Measurements from ENCODE around the gene DENND1A.

The DENND1A gene

GRCh38 chr9:123723135-123723875 lies 206.6 kb downstream of the DENND1A start:
- no peak for DNase-seq (ENCODE audit: extremely low spot score)
- TF ChIP-seq CTCF (IDR thresholded peaks at IDR 0.05; ENCODE audit: control extremely low read depth, extremely low read depth, low read depth, missing control alignments): no peak
- POLR2A ChIA-PET: no interaction called here
- CTCF ChIA-PET: interaction anchor here (0.8 to 1.6 kb wide), 3 partner anchors 13 to 317 kb away, joined by 3 read pairs; no protein-coding TSS in a partner anchor

GRCh38 chr9:123722378-123722777 lies 207.5 kb downstream of the DENND1A start:
- POLR2A ChIA-PET: no interaction called here

GRCh38 chr9:123718188-123718587 lies 211.7 kb downstream of the DENND1A start:
- DNase-seq (ENCODE audit: extremely low spot score): no peak
- no peak for TF ChIP-seq CTCF (IDR thresholded peaks at IDR 0.05; ENCODE audit: control extremely low read depth, extremely low read depth, low read depth, missing control alignments)
- ChIA-PET POLR2A (no interaction called here), CTCF (interaction anchor here (0.8 to 2.2 kb wide), 7 partner anchors 9 to 98 kb away, joined by 3 to 4 read pairs (median 3); no protein-coding TSS in a partner anchor)

More at GRCh38 chr9:123722378-123722777, 207.5 kb downstream of the DENND1A start:
- CTCF ChIA-PET: interaction anchor here (0.8 kb wide), 1 partner anchor 14 kb away, joined by 3 read pairs; no protein-coding TSS in a partner anchor
- TF ChIP-seq CTCF (IDR thresholded peaks at IDR 0.05; ENCODE audit: control extremely low read depth, extremely low read depth, low read depth, missing control alignments): no peak
- no peak for DNase-seq (ENCODE audit: extremely low spot score)

GRCh38 chr9:123717581-123718175 lies 212.2 kb downstream of the DENND1A start:
- CTCF ChIA-PET: interaction anchor here (0.8 to 2.2 kb wide), 7 partner anchors 9 to 323 kb away, joined by 3 to 4 read pairs (median 3); no protein-coding TSS in a partner anchor
- POLR2A ChIA-PET: no interaction called here
- TF ChIP-seq CTCF (IDR thresholded peaks at IDR 0.05; ENCODE audit: control extremely low read depth, extremely low read depth, low read depth, missing control alignments): no peak
- DNase-seq (ENCODE audit: extremely low spot score): no peak

GRCh38 chr9:123716339-123716945 lies 213.5 kb downstream of the DENND1A start:
- CTCF ChIA-PET: interaction anchor here (1.1 to 1.5 kb wide), 4 partner anchors 9 to 325 kb away, joined by 3 to 5 read pairs (median 3); no protein-coding TSS in a partner anchor
- TF ChIP-seq CTCF (IDR thresholded peaks at IDR 0.05; ENCODE audit: control extremely low read depth, extremely low read depth, low read depth, missing control alignments): no peak
- POLR2A ChIA-PET: no interaction called here
- no peak for DNase-seq (ENCODE audit: extremely low spot score)

GRCh38 chr9:123715258-123715657 lies 214.7 kb downstream of the DENND1A start:
- POLR2A ChIA-PET: no interaction called here
- no peak for TF ChIP-seq CTCF (IDR thresholded peaks at IDR 0.05; ENCODE audit: control extremely low read depth, extremely low read depth, low read depth, missing control alignments)
- CTCF ChIA-PET: interaction anchor here (1.1 to 1.5 kb wide), 3 partner anchors 10 to 57 kb away, joined by 3 to 5 read pairs (median 3); no protein-coding TSS in a partner anchor
- no peak for DNase-seq (ENCODE audit: extremely low spot score)

Measured in GM10248 (cell line).